Hematopoietic multipotent progenitor cell treated with erythropoietin and hydrocortisone succinate and interleukin-3 and kit ligand, for 8 days (in vitro differentiated cells): ENCODE measurements around the gene COX6A1.
A peak's percentile ranks its signal among the peaks of the same experiment; 100 is the strongest.
"Not testable (repeated sequence)": the region's sequence is repeated elsewhere in the genome, so short reads cannot be mapped to it uniquely, and the experiment has no call there.

Source experiments
- DNase-seq: peaks from one replicate; pipeline ENCODE4 v3.0.0-alpha.2; 2015

Gene COX6A1

DNA sequence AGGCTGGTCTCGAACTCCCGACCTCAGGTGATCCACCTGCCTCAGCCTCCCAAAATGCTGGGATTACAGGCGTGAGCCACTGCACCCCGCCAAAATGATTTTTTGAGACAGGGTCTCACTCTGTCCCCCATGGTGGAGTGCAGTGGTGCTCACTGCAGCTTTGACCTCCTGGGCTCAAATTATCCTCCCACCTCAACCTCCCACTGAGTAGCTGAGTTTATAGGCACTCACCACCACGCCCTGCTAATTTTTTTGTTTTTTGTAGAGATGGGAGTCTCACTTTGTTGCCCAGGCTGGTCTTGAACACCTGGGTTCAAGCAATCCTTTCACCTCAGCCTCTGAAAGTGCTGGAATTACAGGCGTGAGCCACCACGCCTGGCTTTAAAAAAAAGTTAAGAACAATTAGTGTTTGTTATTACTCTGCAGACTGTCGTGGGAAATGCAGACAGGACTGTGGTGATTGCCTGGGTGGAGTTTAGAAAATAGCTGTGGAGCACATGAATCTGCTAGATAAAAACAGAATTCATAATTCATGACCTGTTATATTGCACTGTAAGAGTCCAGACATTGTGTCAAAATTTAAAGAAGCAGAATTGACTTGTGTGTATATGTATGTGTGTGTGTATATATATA lies 9.2 kb upstream of the COX6A1 start:
- DNase-seq, result no peak

DNA sequence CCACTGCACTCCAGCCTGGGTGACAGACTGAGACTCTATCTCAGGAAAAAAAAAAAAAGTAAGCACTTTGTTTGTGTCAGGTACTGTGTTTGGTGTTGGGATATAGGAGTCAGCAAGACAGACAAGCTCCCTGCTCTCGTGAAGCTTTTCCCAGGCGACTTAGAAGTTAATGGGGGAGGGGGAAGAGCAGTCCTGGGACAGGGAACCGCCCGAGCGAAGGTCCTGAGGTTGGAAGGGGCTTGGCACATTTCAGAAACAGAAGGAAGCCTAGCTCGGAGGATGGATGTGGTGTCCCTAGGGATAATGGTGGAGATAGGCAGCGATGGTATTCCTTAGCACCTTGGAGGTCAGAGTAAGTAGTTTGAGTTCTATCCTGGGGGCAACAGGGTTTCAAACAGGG lies 8.5 kb upstream of the COX6A1 start:
- DNase-seq, result no peak

DNA sequence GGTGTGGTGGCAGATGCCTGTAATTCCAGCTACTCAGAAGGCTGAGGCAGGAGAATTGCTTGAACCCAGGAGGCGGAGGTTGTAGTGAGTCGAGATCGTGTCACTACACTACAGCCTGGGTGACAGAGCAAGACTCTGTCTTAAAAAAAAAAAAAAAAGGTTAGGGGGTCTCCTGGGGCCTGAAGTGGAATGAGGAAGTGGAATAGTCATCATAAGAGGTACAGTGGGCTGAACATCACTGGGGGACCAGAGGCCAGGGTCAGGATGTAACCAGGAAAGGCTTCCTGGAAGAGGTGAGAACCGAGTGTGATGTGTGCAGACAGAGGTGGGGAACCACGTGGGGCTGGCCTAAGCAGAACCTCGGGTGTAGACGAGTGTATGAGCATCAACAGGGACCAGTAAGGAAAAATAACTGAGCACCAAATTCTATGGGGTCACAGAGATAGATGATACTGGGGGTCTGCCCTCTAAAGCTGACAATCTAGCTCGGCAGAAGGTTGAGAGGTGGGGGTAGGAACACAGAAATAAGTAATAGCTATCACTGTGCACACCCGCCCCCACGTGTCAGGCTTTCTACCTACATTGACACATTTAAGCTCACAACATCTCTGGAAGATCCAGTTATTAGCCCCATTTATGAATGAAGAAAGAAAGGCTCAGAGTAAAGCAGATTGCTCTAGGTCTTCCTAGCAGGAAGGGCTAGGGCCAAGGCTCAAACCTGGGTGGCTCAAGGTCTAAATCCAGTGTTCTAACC lies 5.0 kb upstream of the COX6A1 start:
- no peak for DNase-seq

DNA sequence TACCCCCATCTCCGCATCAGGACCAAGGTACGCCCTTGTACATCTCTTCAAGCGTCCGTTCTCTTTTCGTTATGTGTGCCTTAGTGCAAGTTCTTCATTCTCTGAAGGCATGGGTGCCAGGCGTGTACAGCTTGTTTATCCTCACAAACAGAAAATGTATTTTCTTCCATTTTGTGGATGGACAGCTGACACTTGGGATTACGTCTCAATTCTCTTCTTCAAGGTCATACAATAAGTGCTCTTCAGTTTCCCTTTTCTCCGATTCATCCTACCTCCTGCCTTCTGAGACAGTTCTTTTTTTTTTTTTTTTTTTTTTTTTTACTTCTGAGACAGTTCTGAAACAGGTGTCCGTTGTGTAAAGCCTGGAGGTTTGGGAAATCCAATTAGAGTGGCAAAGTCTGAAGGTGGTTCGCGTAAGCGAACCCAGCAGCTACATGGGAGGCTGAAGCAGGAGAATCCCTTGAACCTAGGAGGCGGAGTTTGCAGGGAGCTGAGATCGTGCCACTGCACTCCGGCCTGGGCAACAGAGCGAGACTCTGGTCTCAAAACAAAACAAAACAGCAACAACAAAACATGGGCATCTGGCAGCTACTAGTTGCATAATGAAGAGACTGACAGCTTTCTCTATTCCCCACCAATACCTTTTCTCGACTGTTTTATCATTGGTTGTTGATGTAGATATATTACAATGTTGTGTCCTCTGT lies 734 bp downstream of the COX6A1 start:
- DNase-seq, result peak; percentile 21

DNA sequence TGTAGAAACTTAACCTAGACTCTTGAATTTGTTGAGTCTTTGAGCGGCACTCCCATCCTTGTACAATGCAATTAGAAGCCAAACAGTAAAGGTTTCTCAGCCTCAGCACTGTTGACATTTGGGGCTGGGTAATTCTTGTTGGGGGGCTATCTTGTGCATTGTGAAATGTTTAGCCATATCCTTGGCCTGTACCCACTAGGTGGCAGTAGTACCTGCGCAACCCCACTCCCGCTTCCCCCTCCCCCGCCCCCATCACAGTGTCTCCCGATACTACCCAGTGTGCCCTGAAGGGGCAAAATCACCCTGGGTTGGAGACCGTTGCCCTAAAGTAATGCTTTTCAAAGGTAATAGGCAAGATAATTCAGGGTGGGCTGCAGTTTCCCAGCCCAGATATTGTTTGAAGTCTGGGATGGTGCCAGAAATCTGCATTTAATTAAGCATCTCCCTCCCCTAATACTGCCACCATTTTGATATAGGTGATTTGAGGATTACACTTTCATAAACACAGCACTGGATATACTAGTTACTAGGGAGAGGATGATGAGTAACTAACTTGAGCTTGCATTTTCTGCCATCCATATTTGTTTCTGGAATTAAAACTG lies 1.8 kb downstream of the COX6A1 start:
- peak; percentile 81 for DNase-seq

DNA sequence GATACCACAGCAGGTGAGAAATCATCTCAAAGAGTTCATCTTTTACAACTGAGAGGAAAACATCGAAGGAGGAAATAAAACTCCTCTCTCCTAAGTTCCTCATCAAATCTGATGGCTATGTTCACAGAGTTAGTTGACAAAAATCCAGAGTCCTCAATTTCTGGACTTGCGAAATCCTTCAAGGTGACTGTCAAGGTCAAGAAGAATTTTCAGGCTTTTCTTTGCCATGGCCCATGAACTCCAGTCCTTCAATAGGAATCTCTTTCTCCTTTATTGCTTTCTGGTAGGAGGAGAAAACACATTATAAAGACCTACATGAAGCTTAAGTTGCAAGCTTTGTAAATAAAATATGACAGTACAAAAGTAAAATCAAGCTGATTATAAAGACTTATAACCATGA lies 6.8 kb downstream of the COX6A1 start:
- no peak for DNase-seq

DNA sequence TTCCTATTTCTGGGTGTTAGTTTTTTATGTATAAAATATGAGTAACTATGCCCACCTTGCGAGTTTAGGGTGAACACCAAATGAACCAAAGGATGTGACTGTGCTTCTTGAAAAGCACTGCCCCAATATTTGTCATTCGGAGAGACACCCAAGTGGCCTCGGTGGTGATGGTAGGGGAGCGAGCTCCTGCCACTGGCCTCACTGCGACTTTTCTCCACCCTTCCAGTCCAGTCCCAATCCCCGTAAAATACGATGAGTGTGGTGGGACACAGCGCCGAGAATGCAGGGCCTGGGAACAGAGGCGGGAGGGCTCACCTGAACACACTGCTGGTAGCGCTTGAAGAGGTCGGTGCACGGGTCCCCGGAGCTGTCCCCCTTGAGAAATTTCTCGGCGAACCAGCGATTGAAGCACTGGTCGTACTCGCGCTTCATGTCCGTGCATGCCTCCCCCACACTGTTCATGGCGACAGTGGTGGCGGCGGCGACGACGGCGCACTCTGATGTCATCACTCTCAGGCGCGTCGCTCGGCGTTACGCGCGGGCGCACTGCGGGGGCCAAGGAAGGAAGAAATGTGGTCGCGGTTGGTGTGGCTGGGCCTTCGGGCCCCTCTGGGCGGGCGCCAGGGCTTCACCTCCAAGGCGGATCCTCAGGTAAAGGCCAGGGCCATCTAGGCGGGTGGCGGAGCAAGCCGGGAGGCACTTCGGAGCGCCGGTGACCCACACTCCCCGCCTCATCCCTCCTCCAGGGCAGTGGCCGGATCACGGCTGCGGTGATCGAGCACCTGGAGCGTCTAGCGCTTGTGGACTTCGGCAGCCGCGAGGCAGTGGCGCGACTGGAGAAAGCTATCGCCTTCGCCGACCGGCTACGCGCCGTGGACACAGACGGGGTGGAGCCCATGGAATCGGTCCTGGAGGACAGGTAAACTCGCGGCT lies 8.3 kb downstream of the COX6A1 start, which contains the start of the genes GATC and TRIAP1:
TSS of gene GATC (plus strand) at position 534 of the 933 bp plus-strand sequence. CDS start at position 571, 37 bp downstream.
TSS of gene TRIAP1 (minus strand) at position 474 of the 933 bp plus-strand sequence. CDS start at position 462, 12 bp downstream.
- peak; percentile 82 for DNase-seq

DNA sequence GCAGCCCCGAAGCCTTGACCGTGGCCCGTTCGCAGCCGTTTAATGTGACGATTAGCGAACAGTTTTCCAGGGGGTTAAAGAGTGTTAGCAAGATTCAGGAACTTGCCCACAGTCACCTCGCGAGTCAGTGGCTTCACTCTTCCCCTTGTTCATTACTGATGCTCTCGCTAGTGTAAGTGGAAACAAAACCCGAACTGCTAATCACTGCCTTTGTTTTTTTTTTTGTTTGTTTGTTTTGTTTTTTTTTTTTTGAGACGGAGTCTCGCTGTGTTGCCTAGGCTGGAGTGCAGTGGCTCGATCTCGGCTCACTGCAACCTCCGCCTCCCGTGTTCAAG lies 8.9 kb downstream of the COX6A1 start:
- DNase-seq, result not testable (repeated sequence)

DNA sequence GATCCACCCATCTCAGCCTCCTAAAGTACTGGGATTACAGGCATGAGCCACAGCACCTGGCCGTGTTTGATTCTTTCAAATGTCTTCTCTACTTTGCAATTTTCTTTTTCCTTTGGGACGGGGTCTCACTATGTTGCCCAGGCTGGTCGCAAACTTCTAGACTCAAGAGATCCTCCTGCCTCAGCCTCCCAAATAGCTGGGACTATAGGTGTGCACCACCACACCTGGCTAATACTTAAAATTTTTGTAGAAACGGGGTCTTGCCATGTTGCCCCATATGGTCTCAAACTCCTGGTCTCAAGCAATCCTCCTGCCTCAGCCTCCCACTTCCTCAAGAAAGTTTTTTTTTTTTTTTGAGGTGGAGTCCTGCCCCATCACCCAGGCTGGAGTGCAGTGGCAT lies 10.1 kb downstream of the COX6A1 start:
- DNase-seq, result no peak

DNA sequence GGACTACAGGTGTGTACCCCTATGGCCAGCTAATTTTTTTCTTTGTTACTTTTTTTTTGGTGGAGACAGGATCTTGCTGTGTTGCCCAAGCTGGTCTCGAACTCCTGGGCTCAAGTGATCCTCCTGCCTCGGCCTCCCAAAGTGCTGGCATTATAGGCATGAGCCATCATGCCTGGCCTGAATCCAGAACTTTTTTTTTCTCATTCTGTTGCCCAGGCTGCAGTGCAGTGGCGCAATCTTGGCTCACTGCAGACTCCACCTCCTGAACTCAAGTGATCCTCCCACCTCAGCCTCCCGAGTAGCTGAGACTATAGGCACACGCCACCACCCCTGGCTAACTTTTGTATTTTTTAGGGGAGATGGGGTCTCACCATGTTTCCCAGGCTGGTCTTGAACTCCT lies 14.6 kb downstream of the COX6A1 start:
- not testable (repeated sequence) for DNase-seq

DNA sequence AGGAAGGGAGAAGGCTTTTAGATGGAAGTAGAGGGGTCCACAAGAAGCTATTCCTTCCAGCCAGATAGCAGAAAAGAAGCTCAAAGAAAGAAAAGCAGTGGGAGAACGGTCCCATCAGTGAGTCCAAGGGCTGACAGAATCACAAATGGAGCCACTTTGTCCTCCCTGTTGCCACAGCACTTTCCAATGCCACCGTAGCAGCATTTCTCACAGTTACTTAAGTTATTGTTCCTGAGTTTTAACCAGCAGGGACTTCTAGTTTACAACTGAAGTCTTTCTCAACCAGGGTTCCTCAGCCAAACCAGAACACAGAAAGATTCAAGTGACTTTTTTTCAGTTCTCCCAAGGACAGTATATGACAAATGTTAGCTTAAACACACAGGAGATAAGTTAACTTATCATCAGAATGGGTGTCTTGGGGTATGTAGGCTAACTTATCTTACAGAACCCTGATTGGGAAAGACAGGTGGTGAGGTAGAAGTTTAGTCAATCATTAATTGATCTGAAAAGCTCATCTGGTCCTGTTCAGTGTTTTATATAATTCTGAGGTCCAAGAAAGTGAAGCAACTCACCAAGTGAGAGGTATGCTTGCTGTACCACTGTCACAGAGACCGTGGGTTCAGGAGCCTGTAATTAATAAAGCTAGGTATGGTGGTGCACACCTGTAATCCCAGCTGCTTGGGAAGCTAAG lies 15.3 kb downstream of the COX6A1 start:
- no peak for DNase-seq

DNA sequence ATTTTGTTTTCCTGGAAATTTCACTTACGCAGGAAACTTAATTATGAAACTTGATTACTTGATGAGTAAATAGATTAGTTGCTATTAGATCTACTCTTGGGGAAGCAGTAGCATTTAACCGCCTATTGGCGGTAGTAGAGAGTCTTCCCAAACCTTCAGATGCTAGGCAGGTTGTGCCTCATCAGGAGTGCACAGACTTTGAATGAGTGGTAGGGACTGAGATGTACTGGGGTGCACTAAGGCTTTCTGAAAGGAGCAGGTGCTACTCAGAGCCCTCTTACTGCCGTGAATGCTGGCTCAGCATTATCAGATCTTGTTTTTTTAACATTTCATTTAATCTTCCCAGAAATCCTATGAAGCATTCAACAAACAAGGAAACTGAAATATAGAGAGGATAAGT lies 16.1 kb downstream of the COX6A1 start:
- DNase-seq, result peak; percentile 69

DNA sequence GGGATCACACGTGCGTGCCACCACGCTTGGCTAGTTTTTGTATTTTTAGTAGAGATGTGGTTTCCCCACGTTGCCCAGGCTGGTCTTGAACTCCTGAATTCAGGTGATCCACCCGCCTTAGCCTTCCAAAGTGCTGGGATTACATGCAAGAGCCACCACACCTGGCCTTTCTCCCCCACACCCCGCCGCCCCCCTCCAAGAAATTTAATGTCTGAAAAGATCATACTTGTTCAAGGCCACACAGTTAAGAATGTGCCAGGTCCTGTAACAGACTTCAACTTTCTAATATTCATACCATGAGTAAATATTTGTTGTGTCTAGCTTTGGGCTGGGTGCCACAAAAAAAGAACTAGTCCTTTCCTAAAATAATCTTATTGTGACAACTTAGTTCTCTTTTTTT lies 17.4 kb downstream of the COX6A1 start:
- DNase-seq, result no peak

DNA sequence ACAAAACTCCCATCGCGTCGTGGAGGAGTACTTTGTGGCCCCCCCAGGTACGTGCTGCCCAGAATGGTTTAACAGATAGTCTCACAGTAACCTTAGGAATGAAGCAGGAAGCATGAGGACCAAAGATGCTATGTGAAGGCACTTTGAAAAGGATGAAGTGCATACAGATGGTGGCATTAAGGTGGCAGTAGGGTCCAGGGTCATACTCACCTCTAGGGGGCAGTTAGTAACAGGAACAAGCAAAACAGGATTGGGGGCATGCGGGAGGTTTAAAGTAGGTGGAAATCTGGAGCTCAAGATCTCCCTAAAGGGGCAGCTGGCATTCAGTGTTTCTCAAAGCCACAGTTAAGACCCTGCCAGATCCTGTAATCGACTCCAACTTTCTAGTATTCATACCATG lies 19.2 kb downstream of the COX6A1 start:
- peak; percentile 46 for DNase-seq

DNA sequence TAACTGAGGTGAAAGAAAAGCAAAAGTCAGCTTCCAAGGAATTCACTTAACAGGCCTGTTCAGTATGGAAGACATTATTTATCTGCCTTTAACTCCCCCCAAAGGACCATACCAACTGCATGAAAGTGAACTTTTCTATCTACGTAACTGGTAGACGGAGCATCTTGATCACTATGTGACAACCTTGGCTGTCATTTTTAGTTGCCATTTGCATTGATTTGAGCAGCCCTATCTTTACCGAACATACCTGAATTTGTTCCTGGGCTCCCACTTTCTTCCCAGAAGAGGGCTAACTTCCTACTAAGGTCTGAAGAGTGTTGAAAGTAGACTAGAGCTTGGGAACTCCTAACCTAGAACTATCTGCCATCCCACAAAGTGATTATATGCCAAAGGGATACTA lies 22.2 kb downstream of the COX6A1 start:
- no peak for DNase-seq

DNA sequence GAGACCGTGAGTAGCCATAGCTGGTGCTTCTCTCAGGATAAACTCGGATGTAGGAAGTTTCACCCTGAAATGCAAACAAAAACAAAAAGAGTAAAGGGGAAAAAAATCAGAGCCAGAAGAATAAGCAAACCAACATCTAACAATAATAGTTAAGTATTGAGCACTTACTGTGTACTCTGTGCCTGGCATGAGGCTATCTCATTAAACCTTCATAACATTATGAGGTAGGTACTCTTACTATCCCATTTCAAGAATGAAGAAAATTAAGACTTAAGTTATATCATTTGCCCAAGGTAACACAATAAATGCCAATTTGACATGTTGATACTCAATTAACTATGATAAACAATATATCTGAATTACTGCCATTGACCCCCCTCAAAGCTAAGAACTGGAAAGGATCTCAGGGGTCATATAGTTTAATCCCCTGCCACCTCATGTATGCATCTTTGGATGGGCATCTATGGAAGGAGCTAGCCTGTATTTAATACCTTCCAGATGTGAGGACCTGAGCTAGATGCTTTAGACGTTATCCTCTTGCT lies 24.3 kb downstream of the COX6A1 start:
- DNase-seq, result no peak

DNA sequence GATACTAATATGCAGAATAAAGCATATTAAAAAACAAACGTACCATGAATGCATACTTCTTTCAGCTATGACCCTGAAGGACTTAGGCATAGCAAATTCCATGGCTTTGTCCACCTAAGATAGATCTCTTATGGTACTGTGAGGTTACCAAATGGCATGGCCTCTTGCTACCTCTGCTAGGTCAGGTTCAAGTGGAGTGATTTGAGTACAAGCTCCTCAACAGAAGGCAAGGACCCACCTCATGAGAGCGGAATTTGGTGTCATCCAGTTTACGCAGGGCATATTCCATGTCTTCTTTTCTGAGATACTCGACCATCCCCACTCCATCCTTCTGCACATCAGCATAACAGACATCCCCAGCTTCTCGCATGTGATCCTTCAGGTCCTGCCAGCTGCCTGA lies 25.8 kb downstream of the COX6A1 start:
- no peak for DNase-seq

DNA sequence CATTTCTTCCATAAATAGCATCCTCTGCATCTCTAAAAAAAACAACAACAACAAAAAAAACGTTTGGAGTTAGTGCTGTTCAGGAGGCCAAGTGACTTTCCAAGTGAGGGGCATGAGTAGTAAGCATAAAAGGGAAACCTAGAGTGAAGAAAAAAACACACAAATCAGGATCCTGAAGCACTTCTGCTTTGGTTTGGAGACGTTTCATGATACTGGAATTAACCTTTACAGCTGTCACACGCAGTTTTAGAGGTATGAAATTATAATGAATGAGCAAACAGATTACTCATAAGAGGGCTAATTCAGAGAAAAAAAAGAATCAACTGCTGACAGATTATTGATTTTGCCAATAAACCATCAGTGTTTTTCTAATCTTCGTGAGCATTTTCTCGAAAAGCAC lies 27.8 kb downstream of the COX6A1 start:
- no peak for DNase-seq

DNA sequence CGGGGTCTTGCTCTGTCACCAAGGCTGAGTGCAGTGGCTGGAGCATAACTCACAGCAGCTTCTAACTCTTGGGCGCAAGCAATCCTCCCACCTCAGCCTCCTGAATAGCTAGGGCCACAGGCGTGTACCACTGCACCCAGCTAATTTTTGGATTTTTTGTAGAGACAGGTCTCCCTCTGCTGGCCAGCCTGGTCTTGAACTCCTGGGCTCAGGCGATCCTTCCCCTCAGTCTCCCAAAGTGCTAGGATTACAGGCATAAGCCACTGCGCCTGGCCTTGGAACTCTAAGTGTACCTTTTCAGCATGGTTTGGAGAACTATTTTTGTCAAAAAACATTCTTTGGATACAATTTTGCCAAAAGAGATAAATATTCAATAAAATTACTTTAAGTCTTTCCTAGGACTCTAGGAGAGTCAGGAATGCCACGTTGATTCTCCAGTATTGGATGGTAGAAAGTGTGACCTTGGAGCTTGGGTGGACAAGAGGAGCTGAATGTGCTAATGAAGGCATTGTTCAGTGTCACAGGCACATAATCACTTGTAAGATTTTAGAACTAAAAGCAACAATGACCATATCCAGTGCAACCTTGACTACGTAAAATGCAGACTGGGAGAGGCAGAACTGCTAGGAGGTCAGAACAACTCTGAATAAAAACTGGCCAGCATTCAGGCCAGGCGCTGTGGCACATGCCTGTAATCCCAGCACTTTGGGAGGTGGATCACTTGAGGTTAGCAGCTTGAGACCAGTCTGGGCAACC lies 28.8 kb downstream of the COX6A1 start:
- peak; percentile 73 for DNase-seq

DNA sequence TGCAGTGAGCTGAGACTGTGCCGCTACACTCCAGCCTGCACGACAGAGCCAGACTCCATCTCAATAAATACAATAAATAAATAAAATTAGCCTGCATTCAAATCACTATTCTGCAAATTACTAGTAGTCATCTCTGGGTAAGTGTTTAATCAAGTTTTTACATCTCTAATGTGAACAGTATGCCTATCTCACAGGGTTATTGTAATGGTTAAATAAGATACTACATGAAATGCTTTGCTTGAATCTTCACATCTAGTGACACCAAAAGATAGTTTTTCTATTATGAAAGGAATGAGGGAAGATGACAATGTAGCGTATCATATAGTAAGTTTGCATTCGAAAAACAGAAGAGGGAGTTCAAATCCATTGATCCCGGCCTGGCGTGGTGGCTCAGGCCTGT lies 29.5 kb downstream of the COX6A1 start:
- no peak for DNase-seq

DNA sequence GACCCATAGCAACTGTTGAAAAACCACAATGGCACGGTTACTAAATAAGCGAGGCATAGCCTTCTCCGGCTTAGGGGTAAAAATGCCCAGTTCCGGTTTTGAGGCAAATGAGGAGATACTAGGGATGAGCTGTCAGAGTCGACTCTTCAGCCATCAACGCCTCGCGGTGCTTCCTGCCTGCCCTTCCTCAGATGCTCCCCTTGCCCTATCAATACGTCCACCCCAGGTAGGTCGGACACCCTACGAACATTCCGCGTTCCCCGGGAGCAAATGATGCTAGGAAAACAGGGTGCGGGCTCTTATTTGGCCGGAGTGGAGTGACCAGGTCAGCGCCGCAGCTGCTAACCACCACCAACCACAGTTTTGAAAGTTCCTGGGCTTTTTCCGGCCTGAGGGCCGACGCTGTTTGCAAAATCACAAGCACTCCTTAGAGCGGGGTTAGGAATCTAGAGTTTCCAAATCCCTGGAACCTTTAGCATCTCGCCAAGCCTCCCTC lies 30.5 kb downstream of the COX6A1 start:
- DNase-seq, result peak; percentile 46
